Measurements from ENCODE around the gene C19orf81.

DNA sequence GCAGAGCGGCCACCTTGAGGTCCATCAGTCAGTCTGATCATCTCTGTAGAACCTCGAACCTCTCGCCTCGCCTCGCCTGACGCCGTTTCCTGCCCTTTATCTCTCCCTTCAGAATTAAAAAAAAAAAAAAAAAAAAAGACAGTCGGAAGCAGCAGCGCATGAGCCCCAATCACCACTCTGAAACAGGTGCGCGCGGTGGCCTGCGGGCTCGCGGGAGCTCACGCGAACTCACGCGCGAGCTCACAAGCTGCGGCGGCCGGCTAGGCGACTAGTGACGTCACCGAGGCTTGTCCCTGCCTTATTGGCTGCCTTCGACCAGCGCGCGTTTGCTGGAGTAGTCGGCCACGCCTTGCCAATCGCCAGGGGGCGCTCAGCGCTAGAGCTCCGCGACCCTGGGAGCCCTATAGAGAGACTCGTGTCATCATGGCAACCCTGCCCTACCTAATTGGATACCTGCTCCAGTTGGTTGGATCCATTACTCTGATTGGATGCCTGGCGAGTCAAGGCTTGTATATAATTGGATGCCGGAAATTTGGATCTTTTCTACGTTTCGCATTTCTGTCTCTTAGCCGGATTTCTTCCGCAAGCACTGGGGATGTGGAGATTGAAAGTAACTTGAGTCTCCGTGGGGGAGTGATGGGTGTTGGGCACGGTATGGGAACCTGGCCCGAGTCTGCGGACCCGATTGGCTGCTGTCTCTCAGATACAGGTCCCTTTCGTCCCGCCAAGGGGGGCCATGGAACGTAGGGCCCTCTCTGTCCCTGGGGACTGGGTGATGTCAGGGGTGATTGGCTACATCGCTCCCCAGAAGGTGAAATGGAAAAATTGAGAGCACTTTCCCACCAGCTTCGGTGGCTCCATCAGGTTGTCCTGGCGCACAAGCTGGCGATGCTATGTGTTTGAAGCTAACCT lies 41.1 kb upstream of the C19orf81 start:
- TF ChIP-seq CREM (CRISPR knock-in tag; IDR thresholded peaks at IDR 0.05), result peak; percentile 92; the same call in 1 of the 2 replicates
- TF ChIP-seq, protein P1, sequence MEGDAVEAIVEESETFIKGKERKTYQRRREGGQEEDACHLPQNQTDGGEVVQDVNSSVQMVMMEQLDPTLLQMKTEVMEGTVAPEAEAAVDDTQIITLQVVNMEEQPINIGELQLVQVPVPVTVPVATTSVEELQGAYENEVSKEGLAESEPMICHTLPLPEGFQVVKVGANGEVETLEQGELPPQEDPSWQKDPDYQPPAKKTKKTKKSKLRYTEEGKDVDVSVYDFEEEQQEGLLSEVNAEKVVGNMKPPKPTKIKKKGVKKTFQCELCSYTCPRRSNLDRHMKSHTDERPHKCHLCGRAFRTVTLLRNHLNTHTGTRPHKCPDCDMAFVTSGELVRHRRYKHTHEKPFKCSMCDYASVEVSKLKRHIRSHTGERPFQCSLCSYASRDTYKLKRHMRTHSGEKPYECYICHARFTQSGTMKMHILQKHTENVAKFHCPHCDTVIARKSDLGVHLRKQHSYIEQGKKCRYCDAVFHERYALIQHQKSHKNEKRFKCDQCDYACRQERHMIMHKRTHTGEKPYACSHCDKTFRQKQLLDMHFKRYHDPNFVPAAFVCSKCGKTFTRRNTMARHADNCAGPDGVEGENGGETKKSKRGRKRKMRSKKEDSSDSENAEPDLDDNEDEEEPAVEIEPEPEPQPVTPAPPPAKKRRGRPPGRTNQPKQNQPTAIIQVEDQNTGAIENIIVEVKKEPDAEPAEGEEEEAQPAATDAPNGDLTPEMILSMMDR (IDR thresholded peaks at IDR 0.05), result peak; percentile 66
- no peak for TF ChIP-seq ESRRA (CRISPR knock-in tag; IDR thresholded peaks at IDR 0.05; ENCODE audit: borderline replicate concordance)
- TF ChIP-seq, protein P2, sequence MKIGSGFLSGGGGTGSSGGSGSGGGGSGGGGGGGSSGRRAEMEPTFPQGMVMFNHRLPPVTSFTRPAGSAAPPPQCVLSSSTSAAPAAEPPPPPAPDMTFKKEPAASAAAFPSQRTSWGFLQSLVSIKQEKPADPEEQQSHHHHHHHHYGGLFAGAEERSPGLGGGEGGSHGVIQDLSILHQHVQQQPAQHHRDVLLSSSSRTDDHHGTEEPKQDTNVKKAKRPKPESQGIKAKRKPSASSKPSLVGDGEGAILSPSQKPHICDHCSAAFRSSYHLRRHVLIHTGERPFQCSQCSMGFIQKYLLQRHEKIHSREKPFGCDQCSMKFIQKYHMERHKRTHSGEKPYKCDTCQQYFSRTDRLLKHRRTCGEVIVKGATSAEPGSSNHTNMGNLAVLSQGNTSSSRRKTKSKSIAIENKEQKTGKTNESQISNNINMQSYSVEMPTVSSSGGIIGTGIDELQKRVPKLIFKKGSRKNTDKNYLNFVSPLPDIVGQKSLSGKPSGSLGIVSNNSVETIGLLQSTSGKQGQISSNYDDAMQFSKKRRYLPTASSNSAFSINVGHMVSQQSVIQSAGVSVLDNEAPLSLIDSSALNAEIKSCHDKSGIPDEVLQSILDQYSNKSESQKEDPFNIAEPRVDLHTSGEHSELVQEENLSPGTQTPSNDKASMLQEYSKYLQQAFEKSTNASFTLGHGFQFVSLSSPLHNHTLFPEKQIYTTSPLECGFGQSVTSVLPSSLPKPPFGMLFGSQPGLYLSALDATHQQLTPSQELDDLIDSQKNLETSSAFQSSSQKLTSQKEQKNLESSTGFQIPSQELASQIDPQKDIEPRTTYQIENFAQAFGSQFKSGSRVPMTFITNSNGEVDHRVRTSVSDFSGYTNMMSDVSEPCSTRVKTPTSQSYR (CRISPR knock-in tag; IDR thresholded peaks at IDR 0.05), result no peak
- TF ChIP-seq FOXP1 (CRISPR knock-in tag; IDR thresholded peaks at IDR 0.05; ENCODE audit: borderline replicate concordance), result peak; percentile 48; the same call in 1 of the 2 replicates
